Vagina (tissue), 2 donors: ENCODE results near the gene SCNN1G. TPM values are rescaled to one million over a fixed set of nuclear protein-coding genes. Genes with fewer than 3 reads are reported as not detected.

Experiments used
- DNase-seq, 2 donors: peaks; one replicate each; pipeline ENCODE4 v3.0.0-alpha.2; 2017; ENCODE audit errors: extremely low spot score in 2 of 2
- H3K27ac ChIP-seq: fragments of 200-600 bp; sonication (generic); one replicate; pipeline ENCODE4 v1.5.1; 2019
- H3K27me3 ChIP-seq: fragments of 200-600 bp; sonication (generic); one replicate; pipeline ENCODE4 v1.5.1; 2019
- H3K36me3 ChIP-seq, 2 donors: fragments of 200-600 bp; sonication (generic); one replicate each; pipeline ENCODE4 v1.5.1; 2017 to 2019
- H3K4me1 ChIP-seq: fragments of 200-600 bp; sonication (generic); one replicate; pipeline ENCODE4 v1.5.1; 2019
- H3K4me3 ChIP-seq, 2 donors: fragments of 200-600 bp; sonication (generic); 1 replicate in 1 of 2; 2 replicates in 1 of 2; pipeline ENCODE4 v1.5.1; 2016 to 2019
- H3K9me3 ChIP-seq: fragments of 200-600 bp; sonication (generic); one replicate; pipeline ENCODE4 v1.5.1; 2019
- CTCF ChIP-seq, 3 experiments: fragments of 450-650 bp in 2 of 3; fragments of 200-600 bp in 1 of 3; sonication (generic) in 1 of 3; IDR thresholded peaks; one replicate each; pipeline ENCODE4 v1.5.1; 2017 to 2019; ENCODE audit warnings: antibody characterized with exemption in 3 of 3, mild to moderate bottlenecking in 2 of 3, moderate library complexity in 2 of 3
- POLR2A ChIP-seq, 2 donors: fragments of 450-650 bp; IDR thresholded peaks; one replicate each; pipeline ENCODE4 v1.6.1; 2017; ENCODE audit warnings: antibody characterized with exemption in 2 of 2, mild to moderate bottlenecking in 2 of 2, moderate library complexity in 2 of 2
- POLR2AphosphoS5 ChIP-seq, 2 donors: sonication (generic); formaldehyde crosslinking; IDR thresholded peaks; one replicate each; pipeline ENCODE4 v1.9.0; 2017; ENCODE audit warnings: antibody characterized with exemption in 2 of 2, mild to moderate bottlenecking in 2 of 2, low read depth in 1 of 2; ENCODE audit not compliant: insufficient read depth in 1 of 2
- intact Hi-C: fragments of 100-400 bp; cut with DNase I; formaldehyde crosslinking; loops from one replicate; pipeline ENCODE4 v1.15.1; 2023
- total RNA-seq: library from RNA; depleted of rRNA; stranded (reverse); fragments of >200 nt; gene quantifications from one replicate; pipeline ENCODE4 v1.2.3, GENCODE V29; 2016

The SCNN1G gene
- total RNA-seq, 1 donor from 2014 or later = 26.5 TPM

GRCh38 chr16:23188911-23189310, 6.4 kb downstream of the SCNN1G start:
- H3K9me3 ChIP-seq = no peaks in the 10 kb centered on the region
- peaks cover 7% of the 10 kb centered on the region for H3K4me1 ChIP-seq
- H3K4me3 ChIP-seq = no peak overlapping the region
- DNase-seq = no peak
- intact Hi-C loops = loop anchor here (5.0 kb wide), 1 partner anchor 1178 kb away; no protein-coding TSS in a partner anchor
- H3K27me3 ChIP-seq = no peaks in the 10 kb centered on the region
- TF ChIP-seq CTCF (IDR thresholded peaks at IDR 0.05) = no peak
- TF ChIP-seq POLR2A (IDR thresholded peaks at IDR 0.05) = no peak
- TF ChIP-seq POLR2AphosphoS5 (IDR thresholded peaks at IDR 0.05; ENCODE audit: insufficient read depth in 1 of 2, low read depth in 1 of 2) = no peak
- no peak overlapping the region for H3K27ac ChIP-seq
- no peaks in the 10 kb centered on the region for H3K36me3 ChIP-seq

GRCh38 chr16:23194497-23195221, 12.1 kb downstream of the SCNN1G start:
- no peak for DNase-seq
- TF ChIP-seq POLR2AphosphoS5 (IDR thresholded peaks at IDR 0.05; ENCODE audit: insufficient read depth in 1 of 2, low read depth in 1 of 2) (no peak), CTCF (IDR thresholded peaks at IDR 0.05) (no peak), POLR2A (IDR thresholded peaks at IDR 0.05) (no peak)
- no peaks in the 10 kb centered on the region for H3K36me3 ChIP-seq
- H3K4me3 ChIP-seq = no peak overlapping the region
- intact Hi-C loops = no loop called here
- H3K27ac ChIP-seq = no peak overlapping the region
- no peaks in the 10 kb centered on the region for H3K27me3 ChIP-seq
- H3K4me1 ChIP-seq = no peaks in the 10 kb centered on the region
- H3K9me3 ChIP-seq = no peaks in the 10 kb centered on the region

- intact Hi-C loops = no loop called here
- no peak overlapping the region for H3K27ac ChIP-seq
- no peak for TF ChIP-seq POLR2AphosphoS5 (IDR thresholded peaks at IDR 0.05; ENCODE audit: insufficient read depth in 1 of 2, low read depth in 1 of 2)
- no peak for TF ChIP-seq POLR2A (IDR thresholded peaks at IDR 0.05)
- TF ChIP-seq CTCF (IDR thresholded peaks at IDR 0.05) = no peak
- DNase-seq = no peak
- H3K9me3 ChIP-seq = no peaks in the 10 kb centered on the region
- no peaks in the 10 kb centered on the region for H3K27me3 ChIP-seq
- no peaks in the 10 kb centered on the region for H3K4me1 ChIP-seq
- H3K36me3 ChIP-seq = no peaks in the 10 kb centered on the region
- no peak overlapping the region for H3K4me3 ChIP-seq
Measured at GRCh38 chr16:23195366-23195978, 12.9 kb downstream of the SCNN1G start.

- Histone ChIP-seq H3K4me1 (no peaks in the 10 kb centered on the region), H3K4me3 (no peak overlapping the region), H3K36me3 (no peaks in the 10 kb centered on the region), H3K27me3 (no peaks in the 10 kb centered on the region), H3K27ac (no peak overlapping the region), H3K9me3 (no peaks in the 10 kb centered on the region)
- TF ChIP-seq POLR2AphosphoS5 (IDR thresholded peaks at IDR 0.05; ENCODE audit: insufficient read depth in 1 of 2, low read depth in 1 of 2) = no peak
- TF ChIP-seq CTCF (IDR thresholded peaks at IDR 0.05) = no peak
- no peak for TF ChIP-seq POLR2A (IDR thresholded peaks at IDR 0.05)
- intact Hi-C loops = no loop called here
- DNase-seq = no peak
Measured at GRCh38 chr16:23196539-23196938, 14.0 kb downstream of the SCNN1G start.

- TF ChIP-seq POLR2AphosphoS5 (IDR thresholded peaks at IDR 0.05; ENCODE audit: insufficient read depth in 1 of 2, low read depth in 1 of 2) = no peak
- TF ChIP-seq POLR2A (IDR thresholded peaks at IDR 0.05) = no peak
- no peak for TF ChIP-seq CTCF (IDR thresholded peaks at IDR 0.05)
- Histone ChIP-seq H3K4me3 (no peak overlapping the region), H3K4me1 (no peaks in the 10 kb centered on the region), H3K27ac (no peak overlapping the region), H3K9me3 (no peaks in the 10 kb centered on the region), H3K27me3 (no peaks in the 10 kb centered on the region), H3K36me3 (no peaks in the 10 kb centered on the region)
- DNase-seq = no peak
- intact Hi-C loops = no loop called here
Measured at GRCh38 chr16:23202166-23202565, 19.6 kb downstream of the SCNN1G start.
